ENCODE results near the gene PRRC1.

DNA sequence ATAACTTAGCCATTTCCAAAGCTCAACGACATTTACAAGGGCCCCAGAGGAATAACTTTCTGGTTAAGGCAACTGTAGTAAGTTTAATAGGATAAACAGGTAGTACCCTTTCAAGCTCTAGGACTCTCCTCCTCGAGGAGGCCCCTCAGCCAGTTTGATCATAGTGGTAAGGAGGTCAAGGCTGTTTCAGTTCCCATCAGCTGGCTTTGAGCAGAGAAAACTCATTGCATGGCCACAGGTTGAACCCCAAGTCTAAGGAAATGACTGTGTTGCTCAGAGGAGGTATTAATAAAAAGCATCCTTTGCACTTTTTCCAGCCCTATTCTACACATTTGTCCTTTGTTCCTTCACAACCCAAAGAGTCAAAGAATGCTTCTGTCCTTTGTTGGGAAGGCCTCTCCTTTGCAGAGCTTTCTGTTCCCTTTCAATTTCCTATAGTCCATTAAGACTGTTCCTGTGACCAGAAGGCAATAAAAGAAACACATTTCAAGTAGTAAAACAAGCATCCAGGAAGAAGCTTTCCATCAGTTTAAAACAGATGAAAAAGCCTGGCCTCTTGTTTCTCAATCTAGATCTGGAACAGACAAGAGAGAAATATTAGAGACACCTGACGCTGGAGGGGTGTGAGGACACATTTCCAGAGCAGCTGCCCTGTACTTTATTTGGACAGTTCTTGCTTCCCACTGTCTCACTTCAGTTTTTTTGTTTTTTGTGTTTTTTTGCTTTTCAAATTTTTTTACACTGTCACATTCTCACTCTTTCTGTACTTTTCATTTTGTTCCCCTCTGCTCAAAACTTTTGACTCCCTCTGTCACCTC is 54.1 kb downstream of the PRRC1 start:
- TF ChIP-seq, protein P1, sequence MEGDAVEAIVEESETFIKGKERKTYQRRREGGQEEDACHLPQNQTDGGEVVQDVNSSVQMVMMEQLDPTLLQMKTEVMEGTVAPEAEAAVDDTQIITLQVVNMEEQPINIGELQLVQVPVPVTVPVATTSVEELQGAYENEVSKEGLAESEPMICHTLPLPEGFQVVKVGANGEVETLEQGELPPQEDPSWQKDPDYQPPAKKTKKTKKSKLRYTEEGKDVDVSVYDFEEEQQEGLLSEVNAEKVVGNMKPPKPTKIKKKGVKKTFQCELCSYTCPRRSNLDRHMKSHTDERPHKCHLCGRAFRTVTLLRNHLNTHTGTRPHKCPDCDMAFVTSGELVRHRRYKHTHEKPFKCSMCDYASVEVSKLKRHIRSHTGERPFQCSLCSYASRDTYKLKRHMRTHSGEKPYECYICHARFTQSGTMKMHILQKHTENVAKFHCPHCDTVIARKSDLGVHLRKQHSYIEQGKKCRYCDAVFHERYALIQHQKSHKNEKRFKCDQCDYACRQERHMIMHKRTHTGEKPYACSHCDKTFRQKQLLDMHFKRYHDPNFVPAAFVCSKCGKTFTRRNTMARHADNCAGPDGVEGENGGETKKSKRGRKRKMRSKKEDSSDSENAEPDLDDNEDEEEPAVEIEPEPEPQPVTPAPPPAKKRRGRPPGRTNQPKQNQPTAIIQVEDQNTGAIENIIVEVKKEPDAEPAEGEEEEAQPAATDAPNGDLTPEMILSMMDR (IDR thresholded peaks at IDR 0.05), result no peak
- TF ChIP-seq ZFX (IDR thresholded peaks at IDR 0.05; ENCODE audit: borderline replicate concordance), result no peak
